ENCODE results near the gene DNER.

The DNER gene

GRCh38 chr2:229422063-229422462 is 292.3 kb downstream of the DNER start:
- peaks cover 12% of the 10 kb centered on the region for H3K4me1 ChIP-seq (ENCODE audit: control insufficient read depth, low read depth, low read length)
- no peak overlapping the region for H3K4me3 ChIP-seq (ENCODE audit: low read length)
- no peaks in the 10 kb centered on the region for H3K27me3 ChIP-seq (ENCODE audit: control insufficient read depth, insufficient read depth, low read length)
- no peaks in the 10 kb centered on the region for H3K9me3 ChIP-seq (ENCODE audit: control insufficient read depth, low read depth, low read length)
- no peak overlapping the region for H3K27ac ChIP-seq (ENCODE audit: low read length)
- H3K9ac ChIP-seq (ENCODE audit: low read length), result no peak overlapping the region
- no peaks in the 10 kb centered on the region for H3K36me3 ChIP-seq (ENCODE audit: control insufficient read depth, low read depth, low read length)

DNA sequence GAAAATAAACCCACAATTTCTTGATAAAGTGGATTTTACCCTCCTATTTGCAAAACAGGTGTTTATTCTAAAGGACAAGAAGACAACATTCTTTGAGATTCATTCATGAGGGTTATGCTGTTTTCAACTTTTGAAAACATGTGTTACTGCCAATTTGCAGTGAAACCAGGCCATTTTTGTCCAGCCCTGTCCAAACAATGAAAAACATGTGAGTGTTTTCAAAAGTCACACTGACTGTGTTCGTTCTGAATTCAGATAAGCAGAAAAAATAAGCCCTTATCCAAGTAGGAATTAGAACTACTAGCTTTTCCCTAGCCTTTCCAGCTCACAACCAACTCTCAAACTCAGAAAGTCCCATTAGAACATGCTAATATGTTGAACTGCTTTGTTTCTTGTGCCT is 295.2 kb downstream of the DNER start:
- H3K4me3 ChIP-seq (ENCODE audit: low read length), result no peak overlapping the region
- no peak overlapping the region for H3K27ac ChIP-seq (ENCODE audit: low read length)
- H3K4me1 ChIP-seq (ENCODE audit: control insufficient read depth, low read depth, low read length), result peaks cover 12% of the 10 kb centered on the region
- H3K27me3 ChIP-seq (ENCODE audit: control insufficient read depth, insufficient read depth, low read length), result no peaks in the 10 kb centered on the region
- no peak overlapping the region for H3K9ac ChIP-seq (ENCODE audit: low read length)
- no peaks in the 10 kb centered on the region for H3K36me3 ChIP-seq (ENCODE audit: control insufficient read depth, low read depth, low read length)
- H3K9me3 ChIP-seq (ENCODE audit: control insufficient read depth, low read depth, low read length), result no peaks in the 10 kb centered on the region

GRCh38 chr2:229417916-229418315 is 296.4 kb downstream of the DNER start:
- peaks cover 12% of the 10 kb centered on the region for H3K4me1 ChIP-seq (ENCODE audit: control insufficient read depth, low read depth, low read length)
- no peaks in the 10 kb centered on the region for H3K27me3 ChIP-seq (ENCODE audit: control insufficient read depth, insufficient read depth, low read length)
- no peaks in the 10 kb centered on the region for H3K9me3 ChIP-seq (ENCODE audit: control insufficient read depth, low read depth, low read length)
- no peak overlapping the region for H3K27ac ChIP-seq (ENCODE audit: low read length)
- no peak overlapping the region for H3K9ac ChIP-seq (ENCODE audit: low read length)
- no peaks in the 10 kb centered on the region for H3K36me3 ChIP-seq (ENCODE audit: control insufficient read depth, low read depth, low read length)
- no peak overlapping the region for H3K4me3 ChIP-seq (ENCODE audit: low read length)

GRCh38 chr2:229417176-229417575 is 297.2 kb downstream of the DNER start:
- Histone ChIP-seq H3K36me3 (ENCODE audit: control insufficient read depth, low read depth, low read length) (no peaks in the 10 kb centered on the region), H3K27ac (ENCODE audit: low read length) (no peak overlapping the region), H3K4me1 (ENCODE audit: control insufficient read depth, low read depth, low read length) (peaks cover 12% of the 10 kb centered on the region), H3K9ac (ENCODE audit: low read length) (no peak overlapping the region), H3K9me3 (ENCODE audit: control insufficient read depth, low read depth, low read length) (no peaks in the 10 kb centered on the region), H3K4me3 (ENCODE audit: low read length) (no peak overlapping the region), H3K27me3 (ENCODE audit: control insufficient read depth, insufficient read depth, low read length) (no peaks in the 10 kb centered on the region)

GRCh38 chr2:229416116-229416694 is 298.1 kb downstream of the DNER start:
- Histone ChIP-seq H3K27ac (ENCODE audit: low read length) (no peak overlapping the region), H3K9ac (ENCODE audit: low read length) (no peak overlapping the region), H3K4me1 (ENCODE audit: control insufficient read depth, low read depth, low read length) (peaks cover 12% of the 10 kb centered on the region), H3K36me3 (ENCODE audit: control insufficient read depth, low read depth, low read length) (no peaks in the 10 kb centered on the region), H3K9me3 (ENCODE audit: control insufficient read depth, low read depth, low read length) (no peaks in the 10 kb centered on the region), H3K27me3 (ENCODE audit: control insufficient read depth, insufficient read depth, low read length) (no peaks in the 10 kb centered on the region), H3K4me3 (ENCODE audit: low read length) (no peak overlapping the region)

DNA sequence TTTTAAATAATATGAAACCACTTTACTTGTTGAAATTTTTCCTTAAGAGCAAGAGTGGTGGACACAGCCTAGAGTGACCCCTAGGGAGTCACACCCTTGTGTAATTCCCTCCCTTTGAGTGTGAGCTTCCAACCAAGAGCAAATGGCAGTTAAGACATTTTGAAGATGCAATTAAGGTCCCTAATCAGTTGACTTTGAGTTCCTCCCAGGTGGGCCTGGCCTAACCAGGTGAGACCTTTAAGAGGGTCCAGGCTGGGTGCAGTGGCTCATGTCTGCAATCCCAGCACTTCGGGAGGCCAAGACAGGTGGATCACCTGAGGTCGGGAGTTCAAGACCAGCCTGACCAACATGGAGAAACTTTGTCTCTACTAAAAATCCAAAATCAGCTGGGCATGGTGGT is 299.7 kb downstream of the DNER start:
- Histone ChIP-seq H3K9ac (ENCODE audit: low read length) (no peak overlapping the region), H3K27me3 (ENCODE audit: control insufficient read depth, insufficient read depth, low read length) (no peaks in the 10 kb centered on the region)

DNA sequence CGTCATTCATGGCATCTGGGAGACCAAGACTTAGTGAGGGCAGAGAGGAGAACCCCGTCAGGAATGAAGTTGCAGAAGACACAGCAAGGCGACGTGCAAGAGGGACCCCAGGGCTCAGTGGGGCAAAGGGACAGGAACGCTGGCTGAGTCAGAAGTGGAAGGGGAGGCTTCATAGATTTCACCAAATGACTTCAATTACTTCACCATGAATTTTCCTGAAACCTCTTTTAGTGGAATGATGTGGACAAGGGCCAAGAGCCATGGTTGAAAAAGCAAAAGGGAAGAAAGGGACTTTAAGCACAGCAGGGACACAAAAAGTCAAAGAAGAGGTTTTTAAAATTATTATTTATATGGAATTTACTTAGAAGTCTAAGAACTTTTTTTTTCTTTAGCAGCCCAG is 301.7 kb downstream of the DNER start:
- Histone ChIP-seq H3K4me3 (ENCODE audit: low read length) (no peak overlapping the region), H3K9me3 (ENCODE audit: control insufficient read depth, low read depth, low read length) (no peaks in the 10 kb centered on the region), H3K27me3 (ENCODE audit: control insufficient read depth, insufficient read depth, low read length) (no peaks in the 10 kb centered on the region), H3K4me1 (ENCODE audit: control insufficient read depth, low read depth, low read length) (peaks cover 25% of the 10 kb centered on the region), H3K36me3 (ENCODE audit: control insufficient read depth, low read depth, low read length) (no peaks in the 10 kb centered on the region), H3K27ac (ENCODE audit: low read length) (no peak overlapping the region), H3K9ac (ENCODE audit: low read length) (no peak overlapping the region)

More for the DNA sequence above, 299.7 kb downstream of the DNER start:
- Histone ChIP-seq H3K9me3 (ENCODE audit: control insufficient read depth, low read depth, low read length) (no peaks in the 10 kb centered on the region), H3K27ac (ENCODE audit: low read length) (no peak overlapping the region), H3K4me3 (ENCODE audit: low read length) (no peak overlapping the region), H3K36me3 (ENCODE audit: control insufficient read depth, low read depth, low read length) (no peaks in the 10 kb centered on the region), H3K4me1 (ENCODE audit: control insufficient read depth, low read depth, low read length) (peaks cover 14% of the 10 kb centered on the region)

GRCh38 chr2:229410946-229411345 is 303.4 kb downstream of the DNER start:
- Histone ChIP-seq H3K27ac (ENCODE audit: low read length) (no peak overlapping the region), H3K4me3 (ENCODE audit: low read length) (no peak overlapping the region), H3K9ac (ENCODE audit: low read length) (no peak overlapping the region), H3K27me3 (ENCODE audit: control insufficient read depth, insufficient read depth, low read length) (no peaks in the 10 kb centered on the region), H3K36me3 (ENCODE audit: control insufficient read depth, low read depth, low read length) (no peaks in the 10 kb centered on the region), H3K4me1 (ENCODE audit: control insufficient read depth, low read depth, low read length) (peaks cover 24% of the 10 kb centered on the region), H3K9me3 (ENCODE audit: control insufficient read depth, low read depth, low read length) (no peaks in the 10 kb centered on the region)

GRCh38 chr2:229410264-229410663 is 304.1 kb downstream of the DNER start:
- no peaks in the 10 kb centered on the region for H3K36me3 ChIP-seq (ENCODE audit: control insufficient read depth, low read depth, low read length)
- no peak overlapping the region for H3K27ac ChIP-seq (ENCODE audit: low read length)
- H3K4me3 ChIP-seq (ENCODE audit: low read length), result no peak overlapping the region
- H3K9ac ChIP-seq (ENCODE audit: low read length), result no peak overlapping the region
- H3K4me1 ChIP-seq (ENCODE audit: control insufficient read depth, low read depth, low read length), result peaks cover 24% of the 10 kb centered on the region
- H3K9me3 ChIP-seq (ENCODE audit: control insufficient read depth, low read depth, low read length), result no peaks in the 10 kb centered on the region
- no peaks in the 10 kb centered on the region for H3K27me3 ChIP-seq (ENCODE audit: control insufficient read depth, insufficient read depth, low read length)

DNA sequence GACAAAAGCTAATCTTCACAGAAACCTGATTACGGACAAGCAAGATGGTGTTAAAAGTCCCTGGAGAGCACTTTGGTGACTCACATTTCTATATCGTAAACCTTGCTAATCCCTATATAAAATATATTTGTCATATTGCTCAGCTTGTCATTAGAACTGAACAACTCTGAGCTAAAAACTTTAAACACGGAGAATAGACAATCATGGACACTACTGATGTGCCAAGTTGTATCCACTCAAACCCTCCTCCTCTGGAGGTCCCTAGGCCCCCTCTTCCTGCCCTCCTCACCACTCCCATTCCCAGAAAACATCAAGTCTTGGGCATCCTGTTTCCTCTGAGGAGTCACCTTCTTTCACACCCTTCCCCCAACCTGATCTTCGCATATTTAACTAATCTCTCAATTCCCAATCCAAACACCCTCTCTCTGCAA is 304.6 kb downstream of the DNER start:
- Histone ChIP-seq H3K27me3 (ENCODE audit: control insufficient read depth, insufficient read depth, low read length) (no peaks in the 10 kb centered on the region), H3K9ac (ENCODE audit: low read length) (no peak overlapping the region), H3K36me3 (ENCODE audit: control insufficient read depth, low read depth, low read length) (no peaks in the 10 kb centered on the region), H3K4me1 (ENCODE audit: control insufficient read depth, low read depth, low read length) (peaks cover 24% of the 10 kb centered on the region), H3K27ac (ENCODE audit: low read length) (no peak overlapping the region), H3K9me3 (ENCODE audit: control insufficient read depth, low read depth, low read length) (no peaks in the 10 kb centered on the region), H3K4me3 (ENCODE audit: low read length) (no peak overlapping the region)

DNA sequence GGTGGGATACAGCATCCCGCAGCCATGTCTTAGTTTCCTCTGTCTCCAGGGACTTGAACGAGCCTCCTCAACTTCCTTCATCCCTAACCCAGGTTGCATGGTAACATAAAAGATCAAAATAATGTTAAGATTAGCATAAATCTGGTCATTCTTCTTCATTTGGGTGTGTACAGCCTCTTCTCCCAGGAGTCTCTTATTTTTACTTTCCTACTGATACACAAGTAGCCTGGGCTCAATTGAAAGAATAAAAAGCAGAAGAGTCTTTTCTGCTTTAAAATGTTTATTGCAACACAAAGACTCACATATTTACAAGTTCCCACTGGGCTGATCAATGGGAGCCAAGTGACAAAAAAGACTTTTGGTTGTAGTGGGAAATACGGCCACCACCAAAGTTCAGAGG is 305.4 kb downstream of the DNER start:
- Histone ChIP-seq H3K9me3 (ENCODE audit: control insufficient read depth, low read depth, low read length) (no peaks in the 10 kb centered on the region), H3K27ac (ENCODE audit: low read length) (no peak overlapping the region), H3K36me3 (ENCODE audit: control insufficient read depth, low read depth, low read length) (no peaks in the 10 kb centered on the region), H3K27me3 (ENCODE audit: control insufficient read depth, insufficient read depth, low read length) (no peaks in the 10 kb centered on the region), H3K4me3 (ENCODE audit: low read length) (no peak overlapping the region), H3K4me1 (ENCODE audit: control insufficient read depth, low read depth, low read length) (peaks cover 24% of the 10 kb centered on the region), H3K9ac (ENCODE audit: low read length) (peak overlapping the region; percentile 3)

DNA sequence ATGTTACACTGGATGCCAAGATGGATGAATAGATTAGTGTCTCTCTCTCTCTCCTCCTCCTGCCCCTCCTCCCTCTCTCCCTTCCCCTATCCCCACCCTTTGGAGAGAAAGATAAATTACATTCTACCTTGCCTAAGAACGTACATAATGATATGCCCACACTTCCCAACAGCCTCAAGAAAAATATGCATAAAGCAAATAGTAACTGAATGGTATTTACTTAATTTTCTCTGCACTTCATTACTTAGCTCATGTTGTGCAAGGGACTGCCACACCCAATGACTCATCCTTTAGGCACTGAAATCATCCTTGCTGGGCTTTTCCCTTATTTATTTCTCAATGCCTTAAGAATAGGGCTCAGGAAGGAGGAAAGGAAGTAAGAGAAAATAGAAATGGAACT is 306.0 kb downstream of the DNER start:
- H3K4me1 ChIP-seq (ENCODE audit: control insufficient read depth, low read depth, low read length), result peaks cover 24% of the 10 kb centered on the region
- no peaks in the 10 kb centered on the region for H3K27me3 ChIP-seq (ENCODE audit: control insufficient read depth, insufficient read depth, low read length)
- no peaks in the 10 kb centered on the region for H3K9me3 ChIP-seq (ENCODE audit: control insufficient read depth, low read depth, low read length)
- no peak overlapping the region for H3K4me3 ChIP-seq (ENCODE audit: low read length)
- H3K9ac ChIP-seq (ENCODE audit: low read length), result no peak overlapping the region
- H3K27ac ChIP-seq (ENCODE audit: low read length), result no peak overlapping the region
- H3K36me3 ChIP-seq (ENCODE audit: control insufficient read depth, low read depth, low read length), result no peaks in the 10 kb centered on the region

All from iPS-18a (cell line).